GM12878 (cell line): ENCODE measurements around the gene YES1. TPM values are rescaled to one million over a fixed set of nuclear protein-coding genes. Genes with fewer than 3 reads are reported as not detected.
A peak's percentile ranks its signal among the peaks of the same experiment; 100 is the strongest.
"Not testable (repeated sequence)": the region's sequence is repeated elsewhere in the genome, so short reads cannot be mapped to it uniquely, and the experiment has no call there.

ENCODE experiments used
- ATAC-seq: fragments of 200-7000 bp; cut with Tn5 transposase; 3 replicates; pipeline ENCODE4 v1.9.1; 2020; ENCODE audit warnings: mild to moderate bottlenecking, moderate library complexity
- BruUV-seq: library from RNA; stranded (reverse); fragments of 400-500 nt; replicated peaks from 2 replicates; lab custom pipeline; 2021; lab: Mats Ljungman, UMichigan
- CTCF ChIA-PET: fragments of 300-600 bp; sonication (Branson Sonifier 250); formaldehyde crosslinking; extraction: SDS; loops from one replicate; lab custom pipeline; 2021; ENCODE audit warnings: inconsistent platforms; lab: Yijun Ruan, JAX
- POLR2A ChIA-PET: fragments of 350-600 bp; formaldehyde crosslinking; extraction: SDS; loops from one replicate; lab custom pipeline; 2021; ENCODE audit warnings: inconsistent platforms; lab: Charles Lee
- RAD21 ChIA-PET: fragments of 300-600 bp; sonication (Branson Sonifier 250); formaldehyde crosslinking; loops from one replicate; lab custom pipeline; 2023; ENCODE audit warnings: antibody characterized with exemption; ENCODE audit not compliant: unreplicated experiment; lab: Charles Lee
- SMC1A ChIA-PET: fragments of 300-600 bp; sonication (Branson Sonifier 250); formaldehyde crosslinking; loops from one replicate; lab custom pipeline; 2023; ENCODE audit not compliant: unreplicated experiment, uncharacterized antibody; lab: Charles Lee
- DNase-seq: peaks from one replicate; pipeline ENCODE4 v3.0.0-alpha.2; 2011; ENCODE audit warnings: low read depth, low spot score
- FAIRE-seq: peaks from 3 replicates; lab custom pipeline; 2011; peaks lifted over from hg19 to GRCh38; lab: Jason Lieb, UNC
- H2AFZ ChIP-seq: 2 replicates; pipeline ENCODE4 v1.6.0; 2011; ENCODE audit warnings: low read depth, low read length, control low read depth; ENCODE audit not compliant: control insufficient read depth
- H3K27ac ChIP-seq: 2 replicates; pipeline ENCODE4 v1.5.1; 2011; ENCODE audit warnings: control low read depth; ENCODE audit not compliant: control insufficient read depth, insufficient read depth
- H3K27me3 ChIP-seq, 2 experiments: replicated peaks in 1 of 2; 2 replicates each; pipeline versions ENCODE4 v1.6.0 to v1.6.1; 2011; ENCODE audit warnings: low read length in 1 of 2; ENCODE audit not compliant: control insufficient read depth in 2 of 2, insufficient read depth in 2 of 2
- H3K36me3 ChIP-seq, 2 experiments: 2 replicates each; pipeline ENCODE4 v1.5.1; 2011; ENCODE audit warnings: low read length in 1 of 2; ENCODE audit not compliant: control insufficient read depth in 2 of 2, insufficient read depth in 2 of 2
- H3K4me1 ChIP-seq: 2 replicates; pipeline ENCODE4 v1.6.1; 2011; ENCODE audit warnings: mild to moderate bottlenecking, low read length, moderate library complexity, mixed read lengths; ENCODE audit not compliant: control insufficient read depth, insufficient read depth
- H3K4me2 ChIP-seq: 2 replicates; pipeline ENCODE4 v1.6.0; 2011; ENCODE audit warnings: control low read depth; ENCODE audit not compliant: control insufficient read depth, insufficient read depth
- H3K4me3 ChIP-seq: fragments of 200-600 bp; sonication (generic); 2 replicates; pipeline ENCODE4 v1.5.1; 2016
- H3K79me2 ChIP-seq: 2 replicates; pipeline ENCODE4 v1.6.0; 2011; ENCODE audit warnings: low read length; ENCODE audit not compliant: control insufficient read depth, insufficient read depth
- H3K9ac ChIP-seq: 2 replicates; pipeline ENCODE4 v1.8.0; 2011; ENCODE audit warnings: low read length, control low read depth, mixed read lengths; ENCODE audit not compliant: control insufficient read depth, insufficient read depth
- H3K9me3 ChIP-seq: replicated peaks from 3 replicates; pipeline ENCODE4 v1.5.1; 2011; ENCODE audit warnings: mild to moderate bottlenecking, low read length; ENCODE audit not compliant: control insufficient read depth, insufficient read depth
- H4K20me1 ChIP-seq: 2 replicates; pipeline ENCODE4 v1.6.0; 2011; ENCODE audit not compliant: control insufficient read depth, insufficient read depth
- EZH2 ChIP-seq: IDR thresholded peaks from 2 replicates; pipeline ENCODE4 v1.6.1; 2012; ENCODE audit warnings: low read depth, mild to moderate bottlenecking, control low read depth, inconsistent platforms, low read length, borderline replicate concordance; ENCODE audit not compliant: control insufficient read depth
- RFX5 ChIP-seq: IDR thresholded peaks from 2 replicates; pipeline ENCODE4 v1.6.1; 2011; ENCODE audit warnings: low read depth, low read length, improper control_type of control experiment
- RUNX3 ChIP-seq: IDR thresholded peaks from 2 replicates; pipeline ENCODE4 v1.6.1; 2012; ENCODE audit warnings: low read length, inconsistent platforms
- SIX5 ChIP-seq: IDR thresholded peaks from 2 replicates; pipeline ENCODE4 v1.6.1; 2011; ENCODE audit warnings: mild to moderate bottlenecking, low read depth, low read length, moderate library complexity; ENCODE audit not compliant: severe bottlenecking
- SPI1 ChIP-seq: IDR thresholded peaks from 2 replicates; pipeline ENCODE4 v1.6.1; 2011; ENCODE audit warnings: low read depth, mild to moderate bottlenecking, low read length, moderate library complexity, borderline replicate concordance; ENCODE audit not compliant: insufficient read depth
- TCF12 ChIP-seq: IDR thresholded peaks from 2 replicates; pipeline ENCODE4 v1.6.1; 2011; ENCODE audit warnings: low read depth, mild to moderate bottlenecking, low read length
- WGBS: methylation state at CpG from one replicate; pipeline ENCODE4 v1.1.6; 2016; ENCODE audit warnings: low lambda C conversion rate; ENCODE audit not compliant: insufficient replicate concordance, insufficient coverage; ENCODE audit errors: missing lambda C conversion rate; 5-methylcytosine and 5-hydroxymethylcytosine counted together
- in situ Hi-C: fragments of 300-500 bp; cut with MboI; formaldehyde crosslinking; loops from 9 replicates; pipeline ENCODE4 v1.14.3; 2018; ENCODE audit warnings: mixed read lengths
- intact Hi-C: fragments of 100-400 bp; cut with micrococcal nuclease; formaldehyde crosslinking; loops from one replicate; pipeline ENCODE4 v1.14.2; 2022; ENCODE audit not compliant: unreplicated experiment
- polyA plus RNA-seq, 11 experiments: library from polyadenylated mRNA; depleted of rRNA in 4 of 11; unstranded in 6 of 11; stranded (reverse) in 5 of 11; fragments of >200 nt; fragmentation: Nextera tagmentation in 4 of 11; fragmentation: Illumina TruSeq in 1 of 11; extraction: Ambion mirVana in 4 of 11; extraction: Trizol in 1 of 11; gene quantifications; 1 replicate in 1 of 11; 2 replicates in 10 of 11; pipeline versions ENCODE4 v1.2.1 to v1.2.3, GENCODE V29; 2011 to 2016; ENCODE audit warnings: inconsistent platforms in 2 of 11, missing spikeins in 2 of 11, low read depth in 1 of 11
- total RNA-seq, 4 experiments: library from RNA; depleted of rRNA in 3 of 4; stranded (reverse); fragments of >200 nt in 3 of 4; fragmentation: Illumina TruSeq in 1 of 4; extraction: Trizol in 1 of 4; gene quantifications; 2 replicates each; pipeline versions ENCODE4 v1.2.1 to v1.2.3, GENCODE V29; 2013 to 2021
- TF ChIP-seq, protein P1 (sequence below): IDR thresholded peaks from 2 replicates; pipeline ENCODE4 v1.6.1; 2011; ENCODE audit warnings: borderline replicate concordance, low read depth, mild to moderate bottlenecking, moderate library complexity, mixed read lengths, low read length; ENCODE audit not compliant: insufficient read depth; ENCODE audit errors: extremely low read length

The YES1 gene
- total and polyA plus RNA-seq, 10 of the 15 experiments (the other 5 are each of a cell fraction or from before 2014, with no cell fraction given), result 2.3 to 7.9 (median 5.8) TPM

DNA sequence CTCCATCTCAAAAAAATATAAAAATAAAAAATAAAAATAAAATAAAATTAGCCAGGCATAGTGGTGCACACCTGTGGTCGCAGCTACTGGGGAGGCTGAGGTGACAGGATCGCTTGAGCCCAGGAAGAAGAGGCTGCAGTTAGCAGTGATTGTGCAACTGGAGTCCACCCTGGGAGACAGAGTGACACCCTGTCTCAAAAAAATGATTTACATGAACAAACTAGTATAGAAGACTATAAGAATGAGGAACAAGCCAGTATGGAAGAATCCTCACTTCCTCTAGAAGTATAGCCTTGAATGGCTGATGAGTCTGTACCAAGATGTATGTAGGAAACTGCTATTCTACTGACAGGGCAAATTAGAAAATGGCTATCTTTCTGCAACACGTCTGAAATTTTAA, 10.9 kb downstream of the YES1 start:
- Histone ChIP-seq H3K36me3 (no peaks in the 10 kb centered on the region), H3K9me3 (no peaks in the 10 kb centered on the region), H4K20me1 (no peaks in the 10 kb centered on the region), H3K9ac (no peak overlapping the region), H3K27me3 (no peaks in the 10 kb centered on the region), H3K27ac (no peak overlapping the region), H3K4me3 (no peak overlapping the region), H3K4me2 (no peak overlapping the region), H2AFZ (no peak overlapping the region), H3K4me1 (peaks cover 15% of the 10 kb centered on the region), H3K79me2 (peaks cover 49% of the 10 kb centered on the region)
- WGBS, result 79% methylated on average over 3 of the region's 3 CpGs
- ChIA-PET SMC1A (interaction anchor here (1.3 to 11.3 kb wide), 3 partner anchors 9 to 17 kb away, joined by 4 to 74 read pairs (median 38); partner anchors contain the start of gene YES1), POLR2A (no interaction called here), RAD21 (no interaction called here), CTCF (interaction anchor here (1.8 to 1.9 kb wide), 2 partner anchors 9 to 29 kb away, joined by 7 to 12 read pairs; no protein-coding TSS in a partner anchor)
- in situ Hi-C loops (no loop called here), intact Hi-C loops (no loop called here)
- no TSS peak for BruUV-seq
- ATAC-seq (peak; percentile 7; the same call in 2 of the 3 replicates), DNase-seq (no peak), FAIRE-seq (no peak)
- TF ChIP-seq SIX5, result no peak
- no peak for TF ChIP-seq TCF12
- TF ChIP-seq EZH2, result no peak
- TF ChIP-seq SPI1, result peak; percentile 29; the same call in 1 of the 2 replicates

DNA sequence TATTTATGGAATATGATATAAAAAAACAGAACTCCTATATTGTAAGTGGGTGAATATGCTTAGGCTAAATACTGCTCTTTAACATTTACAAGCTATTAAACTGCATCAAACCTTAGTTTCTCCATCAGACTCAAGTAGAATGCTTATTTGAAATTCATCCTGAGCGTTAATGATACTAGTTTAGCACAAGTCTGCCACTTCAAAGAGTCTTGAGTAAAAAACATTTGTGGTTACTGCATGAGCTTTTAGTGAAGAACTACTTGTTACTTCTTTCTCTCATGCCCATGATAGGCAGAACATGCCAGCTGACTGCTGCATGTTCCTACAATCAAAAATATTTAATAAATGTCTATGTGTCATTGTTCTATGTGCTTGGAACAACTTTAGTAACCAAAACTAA, 12.1 kb downstream of the YES1 start:
- ChIA-PET CTCF (interaction anchor here (0.9 to 1.9 kb wide), 4 partner anchors 10 to 32 kb away, joined by 3 to 12 read pairs (median 6); no protein-coding TSS in a partner anchor), POLR2A (no interaction called here)
- in situ Hi-C loops, result no loop called here

DNA sequence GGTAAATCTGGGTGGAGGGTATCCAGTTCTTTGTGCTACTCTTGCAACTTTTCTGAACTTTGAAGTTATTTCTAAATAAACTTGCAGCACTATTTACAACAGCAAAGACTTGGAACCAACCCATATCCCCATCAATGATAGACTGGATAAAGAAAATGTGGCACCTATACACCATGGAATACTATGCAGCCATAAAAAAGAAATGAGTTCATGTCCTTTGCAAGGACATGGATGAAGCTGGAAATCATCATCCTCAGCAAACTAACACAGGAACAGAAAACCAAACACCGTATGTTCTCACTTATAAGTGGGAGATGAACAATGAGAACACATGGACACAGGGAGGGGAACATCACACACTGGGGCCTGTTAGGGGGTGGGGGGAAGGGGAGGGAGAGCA, 16.7 kb downstream of the YES1 start:
- H3K4me1 ChIP-seq, H4K20me1 ChIP-seq, in situ Hi-C loops, FAIRE-seq, H3K4me2 ChIP-seq, H3K9ac ChIP-seq, H2AFZ ChIP-seq, BruUV-seq, H3K27me3 ChIP-seq, H3K36me3 ChIP-seq, intact Hi-C loops, H3K27ac ChIP-seq, H3K9me3 ChIP-seq, DNase-seq, ATAC-seq, H3K4me3 ChIP-seq, RAD21 ChIA-PET, POLR2A ChIA-PET: not testable (repeated sequence)
- 86% methylated on average over 1 of the region's 1 CpG for WGBS
- ChIA-PET CTCF (interaction anchor here (0.9 kb wide), 1 partner anchor 35 kb away, joined by 3 read pairs; no protein-coding TSS in a partner anchor), SMC1A (interaction anchor here (1.1 to 11.3 kb wide), 5 partner anchors 10 to 35 kb away, joined by 3 to 74 read pairs (median 7); no protein-coding TSS in a partner anchor)
- peaks cover 32% of the 10 kb centered on the region for H3K79me2 ChIP-seq

More for the DNA sequence above, 12.1 kb downstream of the YES1 start:
- no peak overlapping the region for H2AFZ ChIP-seq
- TF ChIP-seq RUNX3 (peak; percentile 12; the same call in 1 of the 2 replicates), RFX5 (no peak)
- TF ChIP-seq, protein P1, sequence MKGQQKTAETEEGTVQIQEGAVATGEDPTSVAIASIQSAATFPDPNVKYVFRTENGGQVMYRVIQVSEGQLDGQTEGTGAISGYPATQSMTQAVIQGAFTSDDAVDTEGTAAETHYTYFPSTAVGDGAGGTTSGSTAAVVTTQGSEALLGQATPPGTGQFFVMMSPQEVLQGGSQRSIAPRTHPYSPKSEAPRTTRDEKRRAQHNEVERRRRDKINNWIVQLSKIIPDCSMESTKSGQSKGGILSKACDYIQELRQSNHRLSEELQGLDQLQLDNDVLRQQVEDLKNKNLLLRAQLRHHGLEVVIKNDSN, result no peak
- no peak overlapping the region for H3K4me3 ChIP-seq
- BruUV-seq, result no TSS peak
- no peaks in the 10 kb centered on the region for H3K9me3 ChIP-seq
- ATAC-seq, result no peak
- intact Hi-C loops, result no loop called here
- DNase-seq, result no peak
- no peak for FAIRE-seq
- H3K79me2 ChIP-seq, result peaks cover 51% of the 10 kb centered on the region
- 0% methylated on average over 1 of the region's 1 CpG for WGBS
- H3K36me3 ChIP-seq, result no peaks in the 10 kb centered on the region
- H3K27ac ChIP-seq, result no peak overlapping the region
- ChIA-PET RAD21 (interaction anchor here (0.9 to 1.4 kb wide), 2 partner anchors 11 to 30 kb away, joined by 3 to 10 read pairs; no protein-coding TSS in a partner anchor), SMC1A (interaction anchor here (0.7 to 11.3 kb wide), 7 partner anchors 8 to 31 kb away, joined by 3 to 74 read pairs (median 7); partner anchors contain the start of gene YES1)
- no peak overlapping the region for H3K4me2 ChIP-seq
- no peak overlapping the region for H3K9ac ChIP-seq
- H4K20me1 ChIP-seq, result no peaks in the 10 kb centered on the region
- no peaks in the 10 kb centered on the region for H3K27me3 ChIP-seq
- peaks cover 15% of the 10 kb centered on the region for H3K4me1 ChIP-seq
